GM18867 (cell line): ENCODE results near the gene TNRC6A.
"Not testable (repeated sequence)": the region's sequence is repeated elsewhere in the genome, so short reads cannot be mapped to it uniquely, and the experiment has no call there.

Experiments
- ATAC-seq: cut with Tn5 transposase; IDR thresholded peaks from one replicate; pipeline ENCODE4 v1.9.1; 2021; ENCODE audit warnings: mild to moderate bottlenecking, moderate library complexity; ENCODE audit not compliant: unreplicated experiment

TNRC6A gene

GRCh38 chr16:24723663-24724062 lies 5.8 kb upstream of the TNRC6A start:
- ATAC-seq = no peak

- ATAC-seq = no peak
Observed at GRCh38 chr16:24728011-24728410, 1.4 kb upstream of the TNRC6A start.

- no peak for ATAC-seq
Observed at GRCh38 chr16:24728891-24729242, 584 bp upstream of the TNRC6A start.

- ATAC-seq = no peak
Observed at GRCh38 chr16:24729951-24730815, 732 bp downstream of the TNRC6A start.

- no peak for ATAC-seq
Observed at GRCh38 chr16:24730914-24731313, 1.5 kb downstream of the TNRC6A start.

- ATAC-seq = no peak
Observed at GRCh38 chr16:24731722-24732419, 2.4 kb downstream of the TNRC6A start.

- ATAC-seq = no peak
Observed at GRCh38 chr16:24734382-24734781, 4.9 kb downstream of the TNRC6A start.

- no peak for ATAC-seq
Observed at GRCh38 chr16:24736758-24737157, 7.3 kb downstream of the TNRC6A start.

- no peak for ATAC-seq
Observed at GRCh38 chr16:24737391-24737871, 8.0 kb downstream of the TNRC6A start.

GRCh38 chr16:24737916-24738594 lies 8.6 kb downstream of the TNRC6A start:
- ATAC-seq = no peak

GRCh38 chr16:24738895-24739294 lies 9.4 kb downstream of the TNRC6A start:
- ATAC-seq = no peak

- ATAC-seq = no peak
Observed at GRCh38 chr16:24741862-24742261, 12.4 kb downstream of the TNRC6A start.

- not testable (repeated sequence) for ATAC-seq
Observed at GRCh38 chr16:24742610-24743009, 13.2 kb downstream of the TNRC6A start.

- ATAC-seq = no peak
Observed at GRCh38 chr16:24745391-24745790, 15.9 kb downstream of the TNRC6A start.

GRCh38 chr16:24745791-24746190 lies 16.3 kb downstream of the TNRC6A start:
- ATAC-seq = no peak

- ATAC-seq = no peak
Observed at GRCh38 chr16:24747441-24747840, 18.0 kb downstream of the TNRC6A start.

- ATAC-seq = no peak
Observed at GRCh38 chr16:24748242-24748641, 18.8 kb downstream of the TNRC6A start.

- ATAC-seq = no peak
Observed at GRCh38 chr16:24749310-24749709, 19.9 kb downstream of the TNRC6A start.

- not testable (repeated sequence) for ATAC-seq
Observed at GRCh38 chr16:24749872-24750271, 20.4 kb downstream of the TNRC6A start.

GRCh38 chr16:24753000-24753399 lies 23.5 kb downstream of the TNRC6A start:
- no peak for ATAC-seq

- ATAC-seq = no peak
Observed at GRCh38 chr16:24753437-24753836, 24.0 kb downstream of the TNRC6A start.

- ATAC-seq = no peak
Observed at GRCh38 chr16:24754543-24754942, 25.1 kb downstream of the TNRC6A start.
